HT-29 (cell line): ENCODE data around the gene NPR3. TPM values are rescaled to one million over a fixed set of nuclear protein-coding genes. Genes with fewer than 3 reads are reported as not detected.
A peak's percentile ranks its signal among the peaks of the same experiment; 100 is the strongest.
"Not testable (repeated sequence)": the region's sequence is repeated elsewhere in the genome, so short reads cannot be mapped to it uniquely, and the experiment has no call there.

Source experiments
- DNase-seq: peaks from one replicate; pipeline ENCODE4 v3.0.0-alpha.2; 2015; ENCODE audit warnings: low spot score
- total RNA-seq: library from RNA; depleted of rRNA; stranded (reverse); fragments of >200 nt; shearing (Covaris generic); gene quantifications from 2 replicates; pipeline ENCODE4 v1.2.3, GENCODE V29; 2014

The NPR3 gene
- total RNA-seq, 1 experiment from 2014 or later: not detected

DNA sequence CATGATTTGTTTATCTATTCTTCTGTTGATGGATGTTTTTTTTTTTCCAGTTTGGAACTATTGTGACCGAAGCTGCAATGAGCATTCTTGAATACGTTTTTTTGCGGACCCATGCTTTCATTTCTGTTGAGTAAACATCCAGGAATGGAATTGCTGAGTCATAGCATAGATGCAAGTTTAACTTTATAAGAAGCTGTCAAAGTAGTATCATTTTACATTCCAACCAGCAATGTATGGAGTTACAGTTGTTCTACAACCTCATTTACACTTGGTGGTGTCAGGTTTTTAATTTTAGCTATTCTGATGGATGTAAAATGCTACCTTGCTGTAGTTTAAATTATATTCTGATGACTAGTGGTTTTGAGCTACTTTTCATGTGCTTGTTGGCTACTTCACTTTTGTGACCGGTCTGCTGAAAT is 49.0 kb downstream of the NPR3 start:
- peak; percentile 6 for DNase-seq

DNA sequence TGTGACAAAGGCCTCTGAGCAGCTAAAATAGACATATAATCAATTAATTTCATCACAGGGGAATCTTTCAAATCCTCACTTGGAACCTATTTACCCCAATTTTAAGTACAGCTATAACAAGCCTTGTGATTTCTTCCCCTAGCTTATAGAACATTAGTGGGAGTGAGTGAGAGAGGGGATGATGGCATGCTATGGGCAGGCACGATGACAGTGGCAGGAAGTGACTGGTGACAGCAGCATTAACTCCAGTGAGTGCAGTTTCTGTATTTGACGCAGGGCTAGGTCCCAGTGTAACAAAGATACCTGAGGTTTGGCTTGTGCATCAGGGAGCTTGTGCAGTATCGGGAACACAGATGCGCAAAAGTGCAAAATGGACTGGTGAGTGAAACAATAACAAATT is 54.1 kb downstream of the NPR3 start:
- DNase-seq: no peak

DNA sequence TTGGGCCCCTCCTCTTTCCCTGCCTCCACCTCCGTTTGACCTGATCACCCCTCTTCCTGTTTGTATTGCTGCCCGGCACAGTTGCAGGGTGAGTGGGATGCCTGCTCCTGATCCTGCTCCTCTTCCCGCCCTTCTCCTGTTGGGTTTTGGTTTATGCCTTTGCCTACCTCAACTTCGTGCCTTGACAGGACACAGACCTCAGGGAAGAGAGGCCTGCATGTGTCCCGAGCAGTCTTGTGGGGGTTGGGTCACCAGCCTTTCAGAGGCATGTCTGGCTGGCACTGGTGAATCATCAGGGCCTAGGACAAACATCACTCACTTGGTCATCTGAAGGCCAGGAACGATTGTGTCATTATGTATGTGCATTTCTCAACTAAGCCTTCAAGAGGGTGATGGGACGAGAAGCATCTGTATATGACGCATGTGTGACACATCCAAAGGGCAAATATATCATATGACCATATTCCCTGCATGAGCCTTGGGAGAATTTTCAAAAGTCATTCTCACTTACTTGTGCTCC is 56.9 kb downstream of the NPR3 start:
- peak; percentile 37 for DNase-seq

GRCh38 chr5:32769711-32770110 is 58.6 kb downstream of the NPR3 start:
- no peak for DNase-seq

- no peak for DNase-seq
Measured at GRCh38 chr5:32770444-32770843, 59.3 kb downstream of the NPR3 start.

GRCh38 chr5:32771037-32771436 is 59.9 kb downstream of the NPR3 start:
- no peak for DNase-seq

DNA sequence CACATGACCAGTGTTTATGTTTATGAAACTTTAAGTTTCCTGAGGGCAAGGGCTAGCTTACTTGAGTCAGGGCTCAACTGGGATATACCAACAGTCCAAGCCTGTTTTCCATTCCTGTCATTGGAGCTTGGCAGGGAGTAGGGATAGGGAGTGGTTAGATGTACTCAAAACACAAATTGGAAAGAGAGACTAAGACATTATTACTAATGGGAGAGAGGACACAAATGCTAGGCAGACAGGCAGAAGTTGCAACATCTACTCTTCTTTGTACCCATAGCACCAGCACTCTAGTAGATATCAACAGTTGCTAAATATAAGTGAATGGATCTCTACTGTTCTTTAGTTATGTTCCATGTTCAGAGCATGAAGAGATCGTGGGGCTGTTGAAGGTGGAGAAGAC is 62.8 kb downstream of the NPR3 start:
- DNase-seq: no peak

- no peak for DNase-seq
Measured at GRCh38 chr5:32776200-32776599, 65.1 kb downstream of the NPR3 start.

- DNase-seq: no peak
Measured at GRCh38 chr5:32777222-32777621, 66.1 kb downstream of the NPR3 start.

GRCh38 chr5:32777733-32778132 is 66.6 kb downstream of the NPR3 start:
- DNase-seq: no peak

GRCh38 chr5:32778403-32778802 is 67.3 kb downstream of the NPR3 start:
- DNase-seq: no peak

DNA sequence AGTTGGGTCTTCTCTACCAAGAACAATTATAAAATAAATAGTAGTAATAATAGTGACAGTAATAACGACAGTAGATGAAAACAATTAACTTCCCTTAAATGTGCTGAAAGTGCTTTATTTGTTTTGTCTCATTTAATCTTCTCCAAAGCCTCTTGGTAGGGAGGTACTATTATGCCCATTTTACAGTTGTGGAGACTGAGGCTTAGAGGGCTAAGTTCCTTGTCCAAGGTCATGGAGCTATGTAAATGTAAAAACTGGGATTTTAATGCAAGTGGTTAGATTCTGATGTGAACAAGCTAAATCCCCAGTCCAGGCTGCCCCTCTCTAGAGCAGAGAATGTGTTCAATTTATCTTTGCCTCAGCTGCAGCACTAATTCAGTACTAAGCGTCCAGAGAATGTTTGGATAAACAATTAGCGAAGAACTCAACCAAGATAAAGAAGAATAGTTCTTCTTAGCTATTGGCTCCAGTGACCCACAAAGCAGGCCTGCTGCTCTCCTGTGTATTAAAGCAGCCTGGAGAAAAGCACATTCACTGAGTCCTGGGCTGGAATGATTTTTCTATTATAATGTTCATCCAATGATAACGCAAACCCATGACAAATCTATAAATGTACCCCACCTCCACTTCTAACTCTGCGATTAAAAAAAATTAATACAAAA is 68.8 kb downstream of the NPR3 start:
- DNase-seq: no peak

DNA sequence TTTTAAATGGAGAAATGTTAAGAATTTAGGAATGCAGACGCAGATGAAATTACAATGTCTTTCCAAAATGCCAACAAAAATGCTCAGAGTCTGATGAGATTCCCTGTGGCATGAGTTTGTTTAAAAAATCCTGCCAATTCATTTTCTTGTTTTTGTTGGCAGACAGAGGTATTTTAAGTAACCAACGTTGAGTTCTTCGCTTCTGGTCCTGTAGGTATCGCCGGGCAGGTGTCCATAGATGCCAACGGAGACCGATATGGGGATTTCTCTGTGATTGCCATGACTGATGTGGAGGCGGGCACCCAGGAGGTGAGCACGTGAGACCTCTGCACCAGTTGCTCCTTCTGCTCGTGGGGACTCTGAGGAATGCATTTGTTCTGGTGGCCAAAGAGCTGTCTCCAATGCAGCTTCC is 69.4 kb downstream of the NPR3 start:
- DNase-seq: no peak

GRCh38 chr5:32783661-32784060 is 72.5 kb downstream of the NPR3 start:
- no peak for DNase-seq

- no peak for DNase-seq
Measured at GRCh38 chr5:32785611-32786254, 74.6 kb downstream of the NPR3 start.

DNA sequence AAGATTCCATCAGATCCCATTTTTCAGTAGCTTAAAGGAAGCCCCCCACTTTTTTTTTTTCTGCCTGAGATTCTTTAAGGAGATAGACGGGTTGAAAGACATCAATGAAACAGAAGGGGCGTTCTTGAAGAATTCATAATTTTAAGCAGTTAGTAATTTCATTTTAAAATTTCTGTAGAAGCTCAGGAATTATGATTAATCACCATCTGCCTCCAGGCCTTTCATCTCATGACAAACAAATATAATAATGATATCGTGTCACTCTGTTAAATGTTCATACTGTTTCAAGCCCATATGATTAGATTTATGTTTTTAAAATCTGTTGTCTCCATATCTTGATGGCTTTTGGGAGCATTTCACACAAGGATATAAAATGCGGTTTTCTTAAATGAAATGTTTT is 75.2 kb downstream of the NPR3 start:
- no peak for DNase-seq

DNA sequence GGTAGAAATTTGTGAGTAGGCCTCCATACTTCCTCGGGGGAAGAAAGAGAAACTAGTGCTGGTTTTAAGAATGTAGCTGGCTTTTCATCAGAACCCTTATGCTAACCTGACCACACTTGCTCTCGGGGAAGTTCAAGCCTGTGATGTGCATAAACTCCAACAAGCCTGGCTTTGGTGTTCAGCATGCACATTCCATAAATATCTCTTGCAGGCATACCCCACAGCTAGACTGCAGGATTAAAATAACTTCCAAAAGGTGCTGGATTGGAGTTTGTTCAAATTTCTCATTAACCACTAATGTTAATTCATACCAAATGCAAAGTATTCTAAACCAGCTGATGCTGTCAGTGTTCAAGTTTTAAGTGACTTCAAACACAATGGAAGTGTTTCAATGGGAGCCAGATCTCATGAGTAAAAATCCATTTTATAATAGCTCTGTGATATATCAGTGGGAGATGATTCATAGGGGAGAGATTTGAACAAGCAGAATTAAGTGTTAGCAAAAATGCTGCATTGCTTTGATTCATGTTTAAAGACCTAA is 79.4 kb downstream of the NPR3 start:
- DNase-seq: no peak

DNA sequence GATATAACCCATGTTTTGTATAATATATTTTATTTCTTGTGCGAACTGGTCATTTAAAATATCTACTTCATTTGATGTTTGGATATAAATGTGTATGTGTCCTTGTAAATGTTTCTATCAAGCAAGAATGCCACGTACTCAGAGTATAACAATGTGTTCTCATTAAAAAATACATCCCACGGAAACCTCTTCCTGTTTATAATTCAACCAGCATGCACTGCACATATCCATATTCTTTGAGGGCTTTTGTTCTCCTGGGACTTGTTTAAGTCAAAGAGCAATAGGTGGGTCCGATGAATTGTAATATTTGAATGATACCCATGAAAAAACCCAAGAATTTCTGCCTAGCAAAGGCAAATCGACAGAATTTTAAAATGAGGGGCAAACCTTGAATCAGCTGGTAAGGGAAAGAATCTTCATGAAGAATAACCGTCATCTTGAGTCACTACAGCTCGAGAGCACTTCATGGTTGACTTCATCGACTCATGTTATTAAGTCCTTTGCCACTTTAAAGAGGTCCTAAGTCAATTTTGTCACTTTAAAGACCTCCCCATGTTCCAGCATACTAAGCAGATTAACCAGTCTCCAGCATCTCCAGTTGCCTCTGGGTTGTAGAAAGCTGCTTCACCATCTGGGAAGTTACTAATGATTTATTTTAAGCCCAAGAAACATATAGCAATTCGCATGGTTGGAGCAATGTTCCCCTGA is 80.6 kb downstream of the NPR3 start:
- no peak for DNase-seq

- peak; percentile 26 for DNase-seq
Measured at GRCh38 chr5:32794086-32794485, 83.0 kb downstream of the NPR3 start.

DNA sequence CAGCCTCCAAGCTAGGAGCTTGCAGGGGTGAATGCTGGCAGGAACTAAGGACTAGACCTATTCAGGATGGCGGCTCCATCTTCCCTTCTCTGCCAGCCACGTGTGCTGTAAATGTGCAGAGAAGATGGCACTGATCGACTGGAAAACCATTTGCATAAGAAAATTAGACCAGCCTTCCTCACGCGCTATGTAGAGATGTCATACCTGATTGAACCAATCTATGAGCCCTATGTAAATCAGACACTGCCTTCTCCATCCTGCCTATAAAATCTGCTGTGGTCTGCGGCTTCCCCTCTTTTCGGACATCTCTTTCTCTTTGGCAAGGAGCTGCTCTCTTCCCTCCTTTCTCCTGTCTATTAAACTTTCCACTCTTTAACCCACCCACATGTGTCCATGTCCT is 91.6 kb downstream of the NPR3 start:
- no peak for DNase-seq

DNA sequence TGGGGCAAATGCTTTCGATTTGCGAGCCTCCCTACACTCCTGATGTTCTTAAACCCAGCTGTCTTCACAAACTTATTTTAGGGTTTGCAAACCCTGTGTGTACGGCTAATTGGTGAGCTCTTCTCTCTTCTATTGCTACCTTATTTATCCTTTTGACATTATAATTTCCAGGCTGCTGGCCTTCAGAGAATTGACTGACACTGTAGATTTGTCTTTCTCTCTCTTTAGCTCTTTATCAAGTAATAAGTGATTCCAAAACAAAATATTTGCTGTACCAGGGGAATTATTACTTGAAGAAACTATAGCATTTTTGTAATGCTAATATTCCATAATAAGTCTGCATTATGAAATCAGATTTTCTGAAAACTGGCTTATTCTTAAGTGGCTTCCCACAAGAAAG is 92.5 kb downstream of the NPR3 start:
- DNase-seq: no peak

GRCh38 chr5:32805462-32805861 is 94.3 kb downstream of the NPR3 start:
- not testable (repeated sequence) for DNase-seq
